PC-3 (cell line): Measurements from ENCODE around the gene SULT4A1. TPM values are rescaled to one million over a fixed set of nuclear protein-coding genes. Genes with fewer than 3 reads are reported as not detected.

Experiments
- ATAC-seq: fragments of 200-7000 bp; cut with Tn5 transposase; 2 replicates; pipeline ENCODE4 v1.9.1; 2020; ENCODE audit warnings: mild to moderate bottlenecking, moderate library complexity
- BruUV-seq: library from RNA; stranded (reverse); fragments of 400-500 nt; replicated peaks from 2 replicates; lab custom pipeline; 2021; lab: Mats Ljungman, UMichigan
- CTCF ChIA-PET: fragments of 300-600 bp; sonication (Branson Sonifier 250); formaldehyde crosslinking; loops from one replicate; lab custom pipeline; 2022; ENCODE audit warnings: antibody characterized with exemption; lab: Charles Lee
- POLR2A ChIA-PET: fragments of 300-600 bp; sonication (Branson Sonifier 250); formaldehyde crosslinking; loops from one replicate; lab custom pipeline; 2022; ENCODE audit warnings: antibody characterized with exemption; ENCODE audit not compliant: unreplicated experiment; lab: Charles Lee
- DNase-seq: peaks from one replicate; pipeline ENCODE4 v3.0.0-alpha.2; 2015
- H2AFZ ChIP-seq: fragments of 300-600 bp; sonication (generic); 2 replicates; pipeline ENCODE4 v1.6.0; 2016; ENCODE audit warnings: antibody characterized with exemption, low read length
- H3F3A ChIP-seq: fragments of 300-600 bp; sonication (generic); one replicate; pipeline ENCODE4 v1.6.0; 2017; ENCODE audit warnings: antibody characterized with exemption, low read length, control low read depth, mild to moderate bottlenecking; ENCODE audit not compliant: unreplicated experiment
- H3K27ac ChIP-seq: fragments of 300-600 bp; sonication (generic); 2 replicates; pipeline ENCODE4 v1.5.1; 2016; ENCODE audit warnings: mild to moderate bottlenecking, low read length
- H3K27me3 ChIP-seq: fragments of 300-600 bp; sonication (generic); 2 replicates; pipeline ENCODE4 v1.6.1; 2016; ENCODE audit warnings: low read length, mixed read lengths
- H3K36me3 ChIP-seq: fragments of 300-600 bp; sonication (generic); 2 replicates; pipeline ENCODE4 v1.6.1; 2016; ENCODE audit warnings: low read depth, mixed run types, low read length, mixed read lengths
- H3K4me1 ChIP-seq: fragments of 300-600 bp; sonication (generic); 2 replicates; pipeline ENCODE4 v1.5.1; 2016; ENCODE audit warnings: low read length; ENCODE audit not compliant: insufficient read depth
- H3K4me2 ChIP-seq: fragments of 300-600 bp; sonication (generic); 2 replicates; pipeline ENCODE4 v1.6.0; 2016; ENCODE audit warnings: low read length
- H3K4me3 ChIP-seq: fragments of 300-600 bp; sonication (generic); 2 replicates; pipeline ENCODE4 v1.5.1; 2016; ENCODE audit warnings: mild to moderate bottlenecking, low read length, mixed read lengths
- H3K79me2 ChIP-seq: fragments of 300-600 bp; sonication (generic); 2 replicates; pipeline ENCODE4 v1.6.1; 2017; ENCODE audit warnings: low read length, mixed read lengths
- H3K9ac ChIP-seq: fragments of 300-600 bp; sonication (generic); 2 replicates; pipeline ENCODE4 v1.6.0; 2016; ENCODE audit warnings: mild to moderate bottlenecking, low read length
- H3K9me2 ChIP-seq: fragments of 300-600 bp; sonication (generic); replicated peaks from 2 replicates; pipeline ENCODE4 v1.6.1; 2016; ENCODE audit warnings: mixed run types, low read length, mixed read lengths
- H3K9me3 ChIP-seq: fragments of 300-600 bp; sonication (generic); 2 replicates; pipeline ENCODE4 v1.6.1; 2016; ENCODE audit warnings: low read length, mixed read lengths
- H4K20me1 ChIP-seq: fragments of 300-600 bp; sonication (generic); 2 replicates; pipeline ENCODE4 v1.6.1; 2016; ENCODE audit warnings: low read length, mixed read lengths
- EZH2 ChIP-seq: fragments of 300-600 bp; sonication (generic); IDR thresholded peaks from one replicate; pipeline ENCODE4 v1.6.1; 2017; ENCODE audit warnings: antibody characterized with exemption, mild to moderate bottlenecking, low read length; ENCODE audit not compliant: unreplicated experiment
- EZH2phosphoT487 ChIP-seq: fragments of 300-600 bp; sonication (generic); IDR thresholded peaks from 2 replicates; pipeline ENCODE4 v1.6.1; 2018; ENCODE audit warnings: mild to moderate bottlenecking, antibody characterized with exemption, low read length, borderline replicate concordance
- intact Hi-C: fragments of 100-400 bp; cut with micrococcal nuclease; formaldehyde crosslinking; loops from 2 replicates; pipeline ENCODE4 v1.9.0; 2023
- total RNA-seq: library from RNA; depleted of rRNA; stranded (reverse); fragments of >200 nt; gene quantifications from 2 replicates; pipeline ENCODE4 v1.2.3, GENCODE V29; 2014
- TF ChIP-seq, protein P1 (sequence below): fragments of 300-600 bp; sonication (generic); conservative IDR thresholded peaks from 2 replicates; pipeline ENCODE4 v1.5.1; 2017; ENCODE audit warnings: antibody characterized with exemption, low read depth, mild to moderate bottlenecking, low read length

The SULT4A1 gene
- total RNA-seq, 1 experiment from 2014 or later: not detected

DNA sequence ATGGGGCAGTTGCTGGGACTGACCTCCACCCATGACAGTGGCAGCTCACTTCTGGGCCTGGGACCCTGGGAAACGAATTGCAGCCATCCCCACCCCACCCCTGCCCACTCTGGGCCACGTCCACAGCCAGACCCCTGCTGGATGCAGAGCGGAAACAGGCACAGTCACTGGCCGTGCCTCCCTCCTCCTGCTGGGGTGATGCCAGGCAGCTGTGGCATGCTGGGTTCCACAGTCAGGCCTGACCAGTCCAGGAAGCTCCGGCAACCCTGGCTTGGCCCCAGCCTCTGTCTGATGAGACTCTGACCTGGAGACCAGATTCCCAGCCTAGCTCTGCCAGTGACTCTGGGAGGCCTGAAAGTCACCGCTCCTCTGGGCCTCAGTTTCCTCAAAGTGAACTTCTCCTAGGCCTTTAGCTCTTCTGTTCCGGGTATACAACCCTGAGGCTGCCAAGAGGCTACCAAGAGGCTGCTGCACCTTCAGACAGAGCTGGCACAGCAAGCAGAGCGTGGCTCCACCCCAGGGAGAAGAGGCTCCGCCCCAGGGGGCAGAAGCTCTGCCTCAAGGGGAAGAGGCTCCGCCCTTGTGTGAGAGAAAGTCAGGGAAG is 8.9 kb downstream of the SULT4A1 start:
- Histone ChIP-seq H3K9me2 (no peaks in the 10 kb centered on the region), H3K9ac (no peak overlapping the region), H3K27me3 (peaks cover 18% of the 10 kb centered on the region), H3K4me2 (no peak overlapping the region), H3K9me3 (no peaks in the 10 kb centered on the region), H3K27ac (no peak overlapping the region), H3K36me3 (no peaks in the 10 kb centered on the region), H3K4me1 (no peaks in the 10 kb centered on the region), H4K20me1 (no peaks in the 10 kb centered on the region), H3F3A (no peaks in the 10 kb centered on the region), H3K4me3 (no peak overlapping the region), H3K79me2 (no peaks in the 10 kb centered on the region), H2AFZ (no peak overlapping the region)
- TF ChIP-seq EZH2: no peak
- TF ChIP-seq EZH2phosphoT487: no peak
- TF ChIP-seq, protein P1, sequence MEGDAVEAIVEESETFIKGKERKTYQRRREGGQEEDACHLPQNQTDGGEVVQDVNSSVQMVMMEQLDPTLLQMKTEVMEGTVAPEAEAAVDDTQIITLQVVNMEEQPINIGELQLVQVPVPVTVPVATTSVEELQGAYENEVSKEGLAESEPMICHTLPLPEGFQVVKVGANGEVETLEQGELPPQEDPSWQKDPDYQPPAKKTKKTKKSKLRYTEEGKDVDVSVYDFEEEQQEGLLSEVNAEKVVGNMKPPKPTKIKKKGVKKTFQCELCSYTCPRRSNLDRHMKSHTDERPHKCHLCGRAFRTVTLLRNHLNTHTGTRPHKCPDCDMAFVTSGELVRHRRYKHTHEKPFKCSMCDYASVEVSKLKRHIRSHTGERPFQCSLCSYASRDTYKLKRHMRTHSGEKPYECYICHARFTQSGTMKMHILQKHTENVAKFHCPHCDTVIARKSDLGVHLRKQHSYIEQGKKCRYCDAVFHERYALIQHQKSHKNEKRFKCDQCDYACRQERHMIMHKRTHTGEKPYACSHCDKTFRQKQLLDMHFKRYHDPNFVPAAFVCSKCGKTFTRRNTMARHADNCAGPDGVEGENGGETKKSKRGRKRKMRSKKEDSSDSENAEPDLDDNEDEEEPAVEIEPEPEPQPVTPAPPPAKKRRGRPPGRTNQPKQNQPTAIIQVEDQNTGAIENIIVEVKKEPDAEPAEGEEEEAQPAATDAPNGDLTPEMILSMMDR: no peak
- intact Hi-C loops: no loop called here
- POLR2A ChIA-PET: no interaction called here
- CTCF ChIA-PET: no interaction called here
- no TSS peak for BruUV-seq
- ATAC-seq: no peak
- DNase-seq: no peak

DNA sequence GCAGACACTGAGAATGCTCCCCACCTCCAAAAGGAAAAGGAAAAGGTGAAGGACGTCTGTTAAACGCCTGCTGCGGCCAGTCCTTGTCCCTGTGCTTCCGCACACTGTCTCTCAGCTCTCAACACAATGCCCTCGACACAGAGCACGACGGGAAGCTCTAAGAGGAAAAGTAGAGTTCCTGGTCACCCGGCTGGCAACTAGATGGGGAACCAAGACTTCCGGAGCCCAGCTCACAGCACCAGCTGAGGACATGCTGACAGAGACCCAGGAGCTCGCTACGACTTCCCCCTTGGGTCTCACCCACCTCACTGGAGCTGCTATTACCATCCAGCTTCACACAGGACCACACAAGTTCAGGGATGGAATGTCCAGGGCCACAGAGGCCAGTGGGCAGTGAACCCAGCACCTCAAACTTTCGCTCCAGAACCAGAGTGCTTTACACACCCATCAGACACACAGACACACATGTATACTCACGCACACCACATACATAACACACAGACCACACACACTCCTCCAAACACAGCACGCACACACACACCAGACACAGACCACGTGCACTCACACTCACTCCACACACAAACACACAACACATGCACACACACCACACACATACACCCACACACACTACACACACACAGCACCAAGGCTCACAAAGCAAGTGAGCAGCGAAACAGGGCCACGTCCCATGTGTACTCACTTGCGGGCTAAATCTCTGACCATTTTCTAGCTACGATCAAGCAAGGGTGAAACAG is 9.6 kb downstream of the SULT4A1 start:
- no peak for ATAC-seq
- Histone ChIP-seq H3K27me3 (peaks cover 18% of the 10 kb centered on the region), H3K9ac (no peak overlapping the region), H3F3A (no peaks in the 10 kb centered on the region), H3K9me3 (no peaks in the 10 kb centered on the region), H3K4me3 (no peak overlapping the region), H3K9me2 (no peaks in the 10 kb centered on the region), H3K27ac (no peak overlapping the region), H3K4me2 (no peak overlapping the region), H2AFZ (no peak overlapping the region), H3K36me3 (no peaks in the 10 kb centered on the region), H4K20me1 (no peaks in the 10 kb centered on the region), H3K4me1 (no peaks in the 10 kb centered on the region), H3K79me2 (no peaks in the 10 kb centered on the region)
- POLR2A ChIA-PET: no interaction called here
- DNase-seq: no peak
- CTCF ChIA-PET: no interaction called here
- no TSS peak for BruUV-seq
- intact Hi-C loops: no loop called here
- TF ChIP-seq, protein P1: no peak
- TF ChIP-seq EZH2 (no peak), EZH2phosphoT487 (no peak)

DNA sequence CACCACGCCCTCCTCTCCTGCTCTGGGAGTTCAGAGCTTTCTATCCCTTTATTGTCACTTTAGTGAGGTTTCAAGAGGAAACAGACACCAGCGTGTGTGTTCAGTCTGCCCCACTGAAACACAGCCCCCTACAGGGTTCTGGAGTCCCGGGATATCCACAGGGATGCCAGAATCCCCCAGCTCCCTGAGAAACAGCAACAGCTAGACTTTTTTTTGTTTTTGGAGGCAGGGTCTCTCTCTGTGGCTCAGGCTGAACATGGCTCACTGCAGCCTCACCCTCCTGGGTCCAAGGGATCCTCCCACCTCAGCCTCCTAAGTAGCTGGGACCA is 10.4 kb downstream of the SULT4A1 start:
- no peaks in the 10 kb centered on the region for H3K9me3 ChIP-seq
- H3K79me2 ChIP-seq: no peaks in the 10 kb centered on the region
- no peaks in the 10 kb centered on the region for H3K9me2 ChIP-seq
- intact Hi-C loops: no loop called here
- no peaks in the 10 kb centered on the region for H3K36me3 ChIP-seq
- no peaks in the 10 kb centered on the region for H3F3A ChIP-seq
- H3K9ac ChIP-seq: no peak overlapping the region
- no peak overlapping the region for H3K4me3 ChIP-seq
- DNase-seq: no peak
- H4K20me1 ChIP-seq: no peaks in the 10 kb centered on the region
- no peak overlapping the region for H3K4me2 ChIP-seq
- CTCF ChIA-PET: no interaction called here
- ATAC-seq: no peak
- H3K27me3 ChIP-seq: peaks cover 18% of the 10 kb centered on the region
- H3K4me1 ChIP-seq: no peaks in the 10 kb centered on the region
- no peak overlapping the region for H3K27ac ChIP-seq
- TF ChIP-seq, protein P1: no peak
- TF ChIP-seq EZH2: no peak
- TF ChIP-seq EZH2phosphoT487: no peak
- POLR2A ChIA-PET: no interaction called here
- BruUV-seq: no TSS peak
- H2AFZ ChIP-seq: no peak overlapping the region
